Measurements from ENCODE around the gene ILF2. TPM values are rescaled to one million over a fixed set of nuclear protein-coding genes. Genes with fewer than 3 reads are reported as not detected.
A peak's percentile ranks its signal among the peaks of the same experiment; 100 is the strongest.
"Not testable (repeated sequence)": the region's sequence is repeated elsewhere in the genome, so short reads cannot be mapped to it uniquely, and the experiment has no call there.

Gene ILF2
- total RNA-seq, 2 donors from 2014 or later, result 69.2 to 80.9 TPM

- Histone ChIP-seq H3K4me1 (peaks cover 0 to 31% of the 10 kb centered on the region in 2 donors), H3K36me3 (no peaks in the 10 kb centered on the region), H3K27me3 (no peaks in the 10 kb centered on the region), H3K9me3 (no peaks in the 10 kb centered on the region), H3K4me3 (peak overlapping the region; percentile 45 to 68), H3K27ac (peak overlapping the region; percentile 64 to 65)
- no peak for DNase-seq (ENCODE audit: low spot score)
- peak; percentile 93 to 97 for TF ChIP-seq CTCF (IDR thresholded peaks at IDR 0.05)
Observed at GRCh38 chr1:153677718-153678518, 7.1 kb upstream of the ILF2 start.

GRCh38 chr1:153673511-153673910 is 2.7 kb upstream of the ILF2 start:
- no peak for TF ChIP-seq CTCF (IDR thresholded peaks at IDR 0.05)

GRCh38 chr1:153671628-153672353 is 998 bp upstream of the ILF2 start:
- H3K27me3 ChIP-seq, H3K9me3 ChIP-seq: not testable (repeated sequence)
- Histone ChIP-seq H3K4me3 (peak overlapping the region; percentile 33 to 91), H3K4me1 (peaks cover 0 to 20% of the 10 kb centered on the region in 2 donors), H3K27ac (peak overlapping the region; percentile 79 to 88), H3K36me3 (peaks cover 26% of the 10 kb centered on the region)
- peak; percentile 77 for DNase-seq (ENCODE audit: low spot score)

More at GRCh38 chr1:153673511-153673910, 2.7 kb upstream of the ILF2 start:
- H3K4me1 ChIP-seq, result peaks cover 0 to 32% of the 10 kb centered on the region in 2 donors
- H3K27me3 ChIP-seq, result no peaks in the 10 kb centered on the region
- H3K27ac ChIP-seq, result no peak overlapping the region
- H3K36me3 ChIP-seq, result peaks cover 9% of the 10 kb centered on the region
- DNase-seq (ENCODE audit: low spot score), result no peak
- H3K9me3 ChIP-seq, result no peaks in the 10 kb centered on the region
- H3K4me3 ChIP-seq, result no peak overlapping the region

- peak overlapping the region; percentile 86 to 91 for H3K4me3 ChIP-seq
- peaks cover 0 to 20% of the 10 kb centered on the region in 2 donors for H3K4me1 ChIP-seq
- H3K27ac ChIP-seq, result peak overlapping the region; percentile 80 to 90
- no peak for TF ChIP-seq CTCF (IDR thresholded peaks at IDR 0.05)
- no peak for DNase-seq (ENCODE audit: low spot score)
- H3K9me3 ChIP-seq, result no peaks in the 10 kb centered on the region
- H3K36me3 ChIP-seq, result peaks cover 40% of the 10 kb centered on the region
- H3K27me3 ChIP-seq, result no peaks in the 10 kb centered on the region
Observed at GRCh38 chr1:153670257-153670858, 435 bp downstream of the ILF2 start.

GRCh38 chr1:153669606-153670005 is 1.2 kb downstream of the ILF2 start:
- Histone ChIP-seq H3K36me3 (peaks cover 48% of the 10 kb centered on the region), H3K4me3 (peak overlapping the region; percentile 86 to 91), H3K27me3 (no peaks in the 10 kb centered on the region), H3K9me3 (no peaks in the 10 kb centered on the region), H3K4me1 (peaks cover 0 to 20% of the 10 kb centered on the region in 2 donors), H3K27ac (peak overlapping the region in 1 of 2 donors; percentile 90)
- TF ChIP-seq CTCF (IDR thresholded peaks at IDR 0.05), result no peak
- DNase-seq (ENCODE audit: low spot score), result no peak

- not testable (repeated sequence) for H3K9me3 ChIP-seq; H3K27me3 ChIP-seq; H3K27ac ChIP-seq; DNase-seq (ENCODE audit: low spot score); H3K4me3 ChIP-seq
- peaks cover 57% of the 10 kb centered on the region for H3K36me3 ChIP-seq
- peaks cover 0 to 20% of the 10 kb centered on the region in 2 donors for H3K4me1 ChIP-seq
Observed at GRCh38 chr1:153668672-153669071, 2.1 kb downstream of the ILF2 start.

Data from right atrium auricular region (tissue), 2 donors.